MM.1S (cell line): ENCODE data around the gene PROX2.

Source experiments
- CTCF ChIP-seq: fragments of 300-600 bp; sonication (generic); IDR thresholded peaks from 2 replicates; pipeline ENCODE4 v1.5.1; 2016; ENCODE audit warnings: antibody characterized with exemption, low read length, mixed read lengths
- EZH2 ChIP-seq: fragments of 300-600 bp; sonication (generic); optimal IDR thresholded peaks from 2 replicates; pipeline ENCODE3; 2017; ENCODE audit warnings: low read depth, mild to moderate bottlenecking, antibody characterized with exemption, low read length, mixed read lengths
- EZH2phosphoT487 ChIP-seq: fragments of 300-600 bp; sonication (generic); IDR thresholded peaks from 2 replicates; pipeline ENCODE4 v1.6.1; 2018; ENCODE audit warnings: antibody characterized with exemption, low read length

GRCh38 chr14:74913393-74913910 is 37.5 kb upstream of the PROX2 start:
- TF ChIP-seq CTCF (no peak), EZH2phosphoT487 (no peak), EZH2 (no peak)
